SU-DHL-6 (cell line): Measurements from ENCODE around the gene ITGB1.

Source experiments
- EZH2phosphoT487 ChIP-seq: fragments of 200-600 bp; sonication (generic), shearing (Covaris generic); conservative IDR thresholded peaks from 2 replicates; pipeline ENCODE4 v1.6.1; 2018; ENCODE audit warnings: mild to moderate bottlenecking, antibody characterized with exemption, low read length, moderate library complexity, mixed read lengths
- TF ChIP-seq, protein P1 (sequence below): fragments of 200-600 bp; sonication (generic); IDR thresholded peaks from one replicate; pipeline ENCODE4 v1.5.1; 2017; ENCODE audit warnings: antibody characterized with exemption, mild to moderate bottlenecking, low read length, moderate library complexity; ENCODE audit not compliant: insufficient read depth, poor library complexity, severe bottlenecking

DNA sequence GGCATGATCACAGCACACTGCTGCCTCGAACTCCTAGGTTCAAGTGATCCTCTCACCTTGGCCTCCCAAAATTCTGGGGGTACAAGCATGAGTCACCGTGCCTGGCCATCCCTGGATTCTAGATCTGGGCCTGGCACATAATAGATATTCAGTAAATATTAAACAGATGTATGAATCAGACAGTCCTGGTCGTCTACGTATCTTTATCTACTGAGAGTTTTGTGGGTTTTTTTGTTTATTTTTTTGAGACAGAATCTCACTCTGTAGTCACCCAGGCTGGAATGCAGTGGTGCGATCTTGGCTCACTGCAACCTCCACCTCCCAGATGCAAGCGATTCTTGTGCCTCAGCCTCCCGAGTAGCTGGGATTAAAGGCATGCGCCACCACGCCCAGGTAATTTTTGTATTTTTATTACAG, 24.3 kb upstream of the ITGB1 start:
- no peak for TF ChIP-seq EZH2phosphoT487
- TF ChIP-seq, protein P1, sequence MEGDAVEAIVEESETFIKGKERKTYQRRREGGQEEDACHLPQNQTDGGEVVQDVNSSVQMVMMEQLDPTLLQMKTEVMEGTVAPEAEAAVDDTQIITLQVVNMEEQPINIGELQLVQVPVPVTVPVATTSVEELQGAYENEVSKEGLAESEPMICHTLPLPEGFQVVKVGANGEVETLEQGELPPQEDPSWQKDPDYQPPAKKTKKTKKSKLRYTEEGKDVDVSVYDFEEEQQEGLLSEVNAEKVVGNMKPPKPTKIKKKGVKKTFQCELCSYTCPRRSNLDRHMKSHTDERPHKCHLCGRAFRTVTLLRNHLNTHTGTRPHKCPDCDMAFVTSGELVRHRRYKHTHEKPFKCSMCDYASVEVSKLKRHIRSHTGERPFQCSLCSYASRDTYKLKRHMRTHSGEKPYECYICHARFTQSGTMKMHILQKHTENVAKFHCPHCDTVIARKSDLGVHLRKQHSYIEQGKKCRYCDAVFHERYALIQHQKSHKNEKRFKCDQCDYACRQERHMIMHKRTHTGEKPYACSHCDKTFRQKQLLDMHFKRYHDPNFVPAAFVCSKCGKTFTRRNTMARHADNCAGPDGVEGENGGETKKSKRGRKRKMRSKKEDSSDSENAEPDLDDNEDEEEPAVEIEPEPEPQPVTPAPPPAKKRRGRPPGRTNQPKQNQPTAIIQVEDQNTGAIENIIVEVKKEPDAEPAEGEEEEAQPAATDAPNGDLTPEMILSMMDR: no peak
